ENCODE measurements around the gene UACA.
A peak's percentile ranks its signal among the peaks of the same experiment; 100 is the strongest.

DNA sequence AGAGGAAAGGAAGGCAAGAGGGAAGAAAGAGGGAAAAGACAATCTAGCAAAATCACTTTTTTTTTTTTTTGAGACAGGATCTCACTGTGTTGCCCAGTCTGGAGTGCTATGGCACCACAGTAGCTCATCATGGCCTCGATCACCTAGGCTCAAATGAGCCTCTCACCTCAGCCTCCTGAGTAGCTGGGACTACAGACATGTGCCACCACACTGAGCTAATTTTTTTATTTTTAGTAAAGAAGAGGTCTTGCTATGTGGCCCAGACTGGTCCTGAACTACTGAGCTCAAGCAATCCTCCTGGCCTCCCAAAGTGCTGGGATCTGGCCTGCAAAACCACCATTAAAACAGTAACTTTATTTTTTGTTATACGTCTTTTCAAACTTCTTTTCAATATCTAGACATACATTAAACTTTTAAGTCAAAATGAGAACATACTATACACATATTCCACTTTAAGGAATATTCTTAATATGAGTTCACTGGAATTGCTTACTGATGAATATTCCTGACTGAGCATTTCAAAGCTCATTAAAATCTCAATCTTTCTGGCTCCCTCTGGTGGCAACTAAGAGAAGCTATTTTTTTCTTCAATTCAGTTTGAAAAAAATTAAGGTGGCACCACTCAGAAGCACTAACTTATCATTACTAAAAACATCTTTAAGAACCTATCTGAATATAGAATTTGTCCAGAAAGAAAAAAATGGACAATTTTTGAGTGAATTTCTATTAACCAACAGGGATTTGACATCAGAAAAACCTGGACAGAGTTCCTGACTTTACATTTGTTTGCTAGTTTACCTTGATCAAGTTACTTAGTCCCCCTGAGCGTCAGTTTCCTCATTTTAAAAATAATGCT is 40.9 kb downstream of the UACA start:
- TF ChIP-seq, protein P1, sequence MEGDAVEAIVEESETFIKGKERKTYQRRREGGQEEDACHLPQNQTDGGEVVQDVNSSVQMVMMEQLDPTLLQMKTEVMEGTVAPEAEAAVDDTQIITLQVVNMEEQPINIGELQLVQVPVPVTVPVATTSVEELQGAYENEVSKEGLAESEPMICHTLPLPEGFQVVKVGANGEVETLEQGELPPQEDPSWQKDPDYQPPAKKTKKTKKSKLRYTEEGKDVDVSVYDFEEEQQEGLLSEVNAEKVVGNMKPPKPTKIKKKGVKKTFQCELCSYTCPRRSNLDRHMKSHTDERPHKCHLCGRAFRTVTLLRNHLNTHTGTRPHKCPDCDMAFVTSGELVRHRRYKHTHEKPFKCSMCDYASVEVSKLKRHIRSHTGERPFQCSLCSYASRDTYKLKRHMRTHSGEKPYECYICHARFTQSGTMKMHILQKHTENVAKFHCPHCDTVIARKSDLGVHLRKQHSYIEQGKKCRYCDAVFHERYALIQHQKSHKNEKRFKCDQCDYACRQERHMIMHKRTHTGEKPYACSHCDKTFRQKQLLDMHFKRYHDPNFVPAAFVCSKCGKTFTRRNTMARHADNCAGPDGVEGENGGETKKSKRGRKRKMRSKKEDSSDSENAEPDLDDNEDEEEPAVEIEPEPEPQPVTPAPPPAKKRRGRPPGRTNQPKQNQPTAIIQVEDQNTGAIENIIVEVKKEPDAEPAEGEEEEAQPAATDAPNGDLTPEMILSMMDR (IDR thresholded peaks at IDR 0.05): peak; percentile 61 to 89 (median 78)
- TF ChIP-seq POLR2A (IDR thresholded peaks at IDR 0.05): no peak
